GM23338 (cell line): ENCODE results near the gene ANKHD1. TPM values are rescaled to one million over a fixed set of nuclear protein-coding genes. Genes with fewer than 3 reads are reported as not detected.

Experiments
- ATAC-seq: fragments of 200-7000 bp; cut with Tn5 transposase; 3 replicates; pipeline ENCODE4 v1.9.1; 2020
- DNase-seq: peaks from one replicate; pipeline ENCODE4 v3.0.0-alpha.2; 2015; ENCODE audit warnings: low spot score
- H2AFZ ChIP-seq: fragments of 200-600 bp; sonication (generic); 2 replicates; pipeline ENCODE4 v1.8.0; 2016; ENCODE audit warnings: antibody characterized with exemption, mild to moderate bottlenecking, moderate library complexity
- H3F3A ChIP-seq: fragments of 200-600 bp; sonication (generic); replicated peaks from 2 replicates; pipeline ENCODE4 v1.8.0; 2017; ENCODE audit warnings: antibody characterized with exemption, mixed run types, low read depth
- H3K27ac ChIP-seq: fragments of 200-600 bp; sonication (generic); 2 replicates; pipeline ENCODE4 v1.6.1; 2016; ENCODE audit warnings: low read depth
- H3K27me3 ChIP-seq: fragments of 200-600 bp; sonication (generic); 2 replicates; pipeline ENCODE4 v1.8.0; 2016; ENCODE audit warnings: mild to moderate bottlenecking, mixed run types, moderate library complexity; ENCODE audit not compliant: insufficient read depth
- H3K36me3 ChIP-seq: fragments of 200-600 bp; sonication (generic); 2 replicates; pipeline ENCODE4 v1.8.0; 2016; ENCODE audit warnings: mild to moderate bottlenecking; ENCODE audit not compliant: insufficient read depth
- H3K4me1 ChIP-seq: fragments of 200-600 bp; sonication (generic); 2 replicates; pipeline ENCODE4 v1.8.0; 2016; ENCODE audit warnings: mild to moderate bottlenecking, moderate library complexity; ENCODE audit not compliant: insufficient read depth
- H3K4me2 ChIP-seq: fragments of 200-600 bp; sonication (generic); 2 replicates; pipeline ENCODE4 v1.7.1; 2017; ENCODE audit warnings: mixed run types
- H3K4me3 ChIP-seq: fragments of 200-600 bp; sonication (generic); 2 replicates; pipeline ENCODE4 v1.6.1; 2016; ENCODE audit warnings: mixed run types
- H3K79me2 ChIP-seq: fragments of 200-600 bp; sonication (generic); replicated peaks from 2 replicates; pipeline ENCODE4 v1.8.0; 2017; ENCODE audit warnings: mild to moderate bottlenecking; ENCODE audit not compliant: insufficient read depth
- H3K9me2 ChIP-seq: fragments of 200-600 bp; sonication (generic); 2 replicates; pipeline ENCODE4 v1.8.0; 2017; ENCODE audit not compliant: insufficient read depth
- H4K20me1 ChIP-seq: fragments of 200-600 bp; sonication (generic); replicated peaks from 2 replicates; pipeline ENCODE4 v1.8.0; 2017; ENCODE audit warnings: mild to moderate bottlenecking; ENCODE audit not compliant: insufficient read depth
- H3K27ac Mint-ChIP-seq: 2 replicates; pipeline ENCODE4 v1.8.0; 2020; ENCODE audit warnings: inconsistent platforms, mild to moderate bottlenecking, moderate library complexity, mixed read lengths
- H3K27me3 Mint-ChIP-seq: 3 replicates; pipeline ENCODE4 v1.8.0; 2022; ENCODE audit warnings: low read depth, mild to moderate bottlenecking, moderate library complexity, mixed read lengths, inconsistent platforms; ENCODE audit not compliant: insufficient read depth, poor library complexity
- H3K36me3 Mint-ChIP-seq: 3 replicates; pipeline ENCODE4 v1.8.0; 2021; ENCODE audit warnings: low read depth, mild to moderate bottlenecking, inconsistent platforms, moderate library complexity, mixed read lengths
- H3K4me1 Mint-ChIP-seq: 3 replicates; pipeline ENCODE4 v1.8.0; 2020; ENCODE audit warnings: mild to moderate bottlenecking, inconsistent platforms, mixed read lengths
- H3K4me3 Mint-ChIP-seq: 3 replicates; pipeline ENCODE4 v1.8.0; 2021; ENCODE audit warnings: moderate library complexity, mild to moderate bottlenecking, inconsistent platforms, mixed read lengths
- H3K9me3 Mint-ChIP-seq: 3 replicates; pipeline ENCODE4 v1.8.0; 2020; ENCODE audit warnings: moderate library complexity, mild to moderate bottlenecking, inconsistent platforms, mixed read lengths
- CREB1 ChIP-seq: fragments of 250-450 bp; sonication (Bioruptor Pico); IDR thresholded peaks from 2 replicates; pipeline ENCODE4 v1.5.0; 2020; ENCODE audit warnings: low read depth, mild to moderate bottlenecking, moderate library complexity
- EZH2 ChIP-seq: fragments of 200-600 bp; sonication (generic); IDR thresholded peaks from one replicate; pipeline ENCODE4 v1.8.0; 2017; ENCODE audit warnings: antibody characterized with exemption, mild to moderate bottlenecking, low read depth; ENCODE audit not compliant: unreplicated experiment
- EZH2phosphoT487 ChIP-seq: fragments of 200-600 bp; sonication (generic); IDR thresholded peaks from one replicate; pipeline ENCODE4 v1.8.1; 2018; ENCODE audit warnings: antibody characterized with exemption; ENCODE audit not compliant: unreplicated experiment
- JUNB ChIP-seq: IDR thresholded peaks from one replicate; pipeline ENCODE4 v1.6.1; 2016; ENCODE audit warnings: antibody characterized with exemption; ENCODE audit not compliant: unreplicated experiment
- NANOG ChIP-seq: IDR thresholded peaks from 2 replicates; pipeline ENCODE4 v1.6.1; 2016; ENCODE audit warnings: antibody characterized with exemption, borderline replicate concordance
- POLR2AphosphoS5 ChIP-seq: IDR thresholded peaks from 2 replicates; pipeline ENCODE4 v1.6.1; 2016; ENCODE audit warnings: antibody characterized with exemption, low read depth
- REST ChIP-seq: IDR thresholded peaks from one replicate; pipeline ENCODE4 v1.6.1; 2018; ENCODE audit warnings: antibody characterized with exemption; ENCODE audit not compliant: unreplicated experiment
- ZNF114 ChIP-seq: fragments of 250-450 bp; sonication (Bioruptor Pico); IDR thresholded peaks from 2 replicates; pipeline ENCODE4 v1.5.0; 2020; ENCODE audit warnings: mild to moderate bottlenecking, moderate library complexity
- ZNF331 ChIP-seq: fragments of 250-450 bp; sonication (Bioruptor Pico); IDR thresholded peaks from 2 replicates; pipeline ENCODE4 v1.5.0; 2020; ENCODE audit warnings: low read depth, mild to moderate bottlenecking, moderate library complexity
- ZNF462 ChIP-seq: fragments of 250-450 bp; sonication (Bioruptor Pico); IDR thresholded peaks from 2 replicates; pipeline ENCODE4 v1.5.0; 2020; ENCODE audit warnings: mild to moderate bottlenecking, moderate library complexity
- polyA plus RNA-seq: library from polyadenylated mRNA; unstranded; fragments of >200 nt; fragmentation: Nextera tagmentation; extraction: Ambion mirVana; gene quantifications from 2 replicates; pipeline ENCODE4 v1.2.1, GENCODE V29; 2016
- total RNA-seq: library from RNA; depleted of rRNA; stranded (reverse); fragments of >200 nt; shearing (Covaris generic); gene quantifications from 2 replicates; pipeline ENCODE4 v1.2.3, GENCODE V29; 2014

ANKHD1 gene
- total and polyA plus RNA-seq, 2 experiments from 2014 or later: 73.0 to 119 TPM

DNA sequence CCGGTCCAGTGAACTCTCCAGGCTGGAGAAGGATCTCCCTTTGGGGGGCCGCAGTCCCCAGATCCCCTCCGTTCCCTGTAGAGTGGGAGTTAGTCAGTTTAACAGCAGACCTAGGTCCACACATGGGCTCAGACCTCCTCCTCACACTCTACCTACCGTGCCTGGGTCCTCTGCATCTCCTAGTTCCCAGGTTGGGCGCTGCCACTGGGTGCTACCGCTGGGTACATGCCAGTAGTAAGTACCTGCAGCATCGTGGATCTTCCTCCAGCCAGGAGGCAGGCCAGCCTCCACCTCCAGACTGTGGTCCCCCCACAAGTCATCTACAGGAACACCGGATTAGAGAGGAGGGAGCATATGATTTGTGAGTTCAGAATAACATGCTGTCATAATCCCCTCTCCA is 162.0 kb downstream of the ANKHD1 start (continued):
- TF ChIP-seq REST: no peak
- TF ChIP-seq NANOG: no peak
- no peak for TF ChIP-seq JUNB
- no peak for TF ChIP-seq EZH2

GRCh38 chr5:140564196-140565023 is 162.8 kb downstream of the ANKHD1 start, which contains the start of the genes APBB3 and SLC35A4:
APBB3 (minus strand) TSS chr5:140564598; CDS start chr5:140564245, 353 bp downstream.
SLC35A4 (plus strand) TSS chr5:140564828; CDS start chr5:140567170, 2,342 bp downstream.
- peak; percentile 95 for ATAC-seq
- peak within 1 kb of the TSS; percentile 86 for H3K4me3 ChIP-seq
- no peaks in the 10 kb centered on the region for H3K9me2 ChIP-seq
- H3F3A ChIP-seq: no peaks in the 10 kb centered on the region
- Mint-ChIP-seq H3K36me3 (peaks cover 26% of the 10 kb centered on the region), H3K4me3 (peak within 1 kb of the TSS; percentile 92), H3K4me1 (peaks cover 5% of the 10 kb centered on the region; the same call in 2 of the 3 replicates), H3K27me3 (peaks cover 17% of the 10 kb centered on the region), H3K27ac (peak within 1 kb of the TSS; percentile 93), H3K9me3 (no peaks in the 10 kb centered on the region; the same call in 2 of the 3 replicates)
- peak within 1 kb of the TSS; percentile 95 for H2AFZ ChIP-seq
- no peaks in the 10 kb centered on the region for H3K36me3 ChIP-seq
- DNase-seq: peak; percentile 97
- peaks cover 11% of the 10 kb centered on the region for H3K79me2 ChIP-seq
- peak within 1 kb of the TSS; percentile 74; the same call in 1 of the 2 replicates for H3K27ac ChIP-seq
- peaks cover 4% of the 10 kb centered on the region; the same call in 1 of the 2 replicates for H4K20me1 ChIP-seq
- H3K4me2 ChIP-seq: peak within 1 kb of the TSS; percentile 98
- H3K27me3 ChIP-seq: no peaks in the 10 kb centered on the region
- H3K4me1 ChIP-seq: peaks cover 5% of the 10 kb centered on the region; the same call in 1 of the 2 replicates
- TF ChIP-seq REST (no peak), EZH2 (no peak), JUNB (no peak), CREB1 (peak; percentile 88), ZNF114 (CRISPR knock-in tag) (peak; percentile 79; the same call in 1 of the 2 replicates), EZH2phosphoT487 (no peak), POLR2AphosphoS5 (peak; percentile 77), ZNF331 (CRISPR knock-in tag) (no peak), ZNF462 (CRISPR knock-in tag) (no peak), NANOG (no peak)
